Natural killer cell (primary cell): ENCODE measurements around the gene HTRA3. TPM values are rescaled to one million over a fixed set of nuclear protein-coding genes. Genes with fewer than 3 reads are reported as not detected.

Experiments used
- ATAC-seq, 3 donors: fragments of 150-1000 bp in 2 of 3; fragments of 200-7000 bp in 1 of 3; cut with Tn5 transposase; 1 replicate in 1 of 3; 2 replicates in 2 of 3; pipeline ENCODE4 v1.10.0; 2021; ENCODE audit warnings: mild to moderate bottlenecking in 2 of 3, moderate library complexity in 2 of 3
- DNase-seq, 2 donors: peaks; one replicate each; pipeline versions ENCODE4 v3.0.0 to v3.0.0-alpha.2; 2013 to 2021; ENCODE audit warnings: mixed read lengths in 1 of 2
- H3K27ac ChIP-seq: one replicate; pipeline ENCODE4 v1.5.1; 2013; ENCODE audit warnings: mild to moderate bottlenecking, low read length
- H3K27me3 ChIP-seq: one replicate; pipeline ENCODE4 v1.6.1; 2013; ENCODE audit warnings: low read length; ENCODE audit not compliant: control insufficient read depth, insufficient read depth
- H3K36me3 ChIP-seq: one replicate; pipeline ENCODE4 v1.6.1; 2013; ENCODE audit warnings: low read length; ENCODE audit not compliant: control insufficient read depth, insufficient read depth
- H3K4me1 ChIP-seq: one replicate; pipeline ENCODE4 v1.6.1; 2013; ENCODE audit warnings: low read length; ENCODE audit not compliant: control insufficient read depth, insufficient read depth
- H3K4me3 ChIP-seq: one replicate; pipeline ENCODE4 v1.5.1; 2013; ENCODE audit warnings: low read length
- H3K9me3 ChIP-seq: one replicate; pipeline ENCODE4 v1.6.1; 2013; ENCODE audit warnings: low read length; ENCODE audit not compliant: control insufficient read depth, insufficient read depth
- H3K27ac Mint-ChIP-seq, 2 donors: one replicate each; pipeline ENCODE4 v1.8.0; 2022; ENCODE audit warnings: mild to moderate bottlenecking in 2 of 2, mixed read lengths in 2 of 2, moderate library complexity in 1 of 2
- H3K27me3 Mint-ChIP-seq, 2 donors: one replicate each; pipeline ENCODE4 v1.8.0; 2022; ENCODE audit warnings: low read depth in 2 of 2, mixed read lengths in 2 of 2
- H3K36me3 Mint-ChIP-seq: one replicate; pipeline ENCODE4 v1.8.0; 2022; ENCODE audit warnings: mixed read lengths
- H3K4me1 Mint-ChIP-seq, 2 donors: one replicate each; pipeline ENCODE4 v1.8.0; 2022; ENCODE audit warnings: mixed read lengths in 2 of 2
- H3K4me3 Mint-ChIP-seq: one replicate; pipeline ENCODE4 v1.8.0; 2022; ENCODE audit warnings: mild to moderate bottlenecking, moderate library complexity, mixed read lengths
- H3K9me3 Mint-ChIP-seq, 2 donors: one replicate each; pipeline ENCODE4 v1.8.0; 2022; ENCODE audit warnings: mixed read lengths in 2 of 2
- CTCF ChIP-seq: fragments of 200-600 bp; IDR thresholded peaks from one replicate; pipeline ENCODE4 v1.8.0; 2022; ENCODE audit warnings: antibody characterized with exemption
- WGBS: methylation state at CpG from one replicate; pipeline ENCODE4 v1.1.7; 2013; ENCODE audit warnings: missing lambda C conversion rate; ENCODE audit not compliant: insufficient coverage; 5-methylcytosine and 5-hydroxymethylcytosine counted together
- intact Hi-C: fragments of 100-400 bp; cut with micrococcal nuclease; formaldehyde crosslinking; loops from one replicate; pipeline ENCODE4 v1.14.2; 2022
- total RNA-seq, 4 donors: library from RNA; stranded (reverse); fragments of 120-200 nt in 1 of 4; gene quantifications; one replicate each; pipeline versions ENCODE4 v1.2.3 to v1.2.4, GENCODE V29; 2013 to 2022

The HTRA3 gene
- total RNA-seq, 3 donors from 2014 or later (not counting 1 experiment from before 2014, with no cell fraction given), result not detected

- TF ChIP-seq CTCF, result no peak
- DNase-seq (no peak), ATAC-seq (no peak)
Measured at GRCh38 chr4:8303485-8304281, 34.1 kb downstream of the HTRA3 start.

DNA sequence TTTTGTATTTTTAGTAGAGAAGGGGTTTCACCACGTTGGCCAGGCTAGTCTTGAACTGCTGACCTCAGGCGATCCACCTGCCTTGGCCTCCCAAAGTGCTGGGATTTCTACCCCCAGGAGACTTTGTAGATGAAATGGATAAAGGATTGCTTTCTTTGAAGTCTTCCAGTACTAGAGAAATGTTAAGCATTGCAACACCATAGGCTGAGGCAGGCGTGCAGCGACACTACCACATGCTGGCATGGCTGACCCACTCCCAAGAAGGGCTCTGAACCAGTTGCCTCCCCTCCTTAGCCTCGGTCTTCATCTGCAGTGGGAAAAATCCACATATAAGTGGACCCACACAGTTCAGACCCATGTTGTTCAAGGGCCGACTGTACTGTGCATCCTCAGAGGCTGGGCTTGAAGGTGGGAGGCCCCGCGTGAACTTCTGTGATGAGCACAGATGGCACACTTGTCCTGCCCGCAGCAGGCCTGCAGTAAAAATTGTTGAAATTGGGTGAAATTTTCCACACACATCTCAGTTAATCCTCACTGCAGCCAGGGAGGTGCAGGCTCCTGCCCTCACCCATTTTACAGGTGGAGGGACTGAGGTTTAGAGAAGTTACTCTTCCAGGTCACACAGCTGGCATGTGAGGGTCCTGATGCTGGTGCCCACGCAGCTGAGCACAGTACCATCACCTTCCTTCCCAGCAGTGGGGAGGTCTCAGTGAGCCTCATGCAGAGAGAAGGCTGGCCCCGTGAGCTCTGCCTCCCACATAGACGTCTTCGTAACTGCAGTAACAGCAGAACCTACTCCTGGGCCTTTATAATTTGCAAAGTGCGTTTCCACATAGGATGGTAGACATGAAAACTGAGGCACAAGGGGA lies 35.5 kb downstream of the HTRA3 start:
- no peak overlapping the region for H3K27ac ChIP-seq
- no peak overlapping the region for H3K4me3 ChIP-seq
- no peak for DNase-seq
- ATAC-seq, result no peak
- Mint-ChIP-seq H3K36me3 (no peaks in the 10 kb centered on the region), H3K4me1 (no peaks in the 10 kb centered on the region), H3K4me3 (no peak overlapping the region), H3K27me3 (peaks cover 6 to 11% of the 10 kb centered on the region in 2 donors), H3K9me3 (no peaks in the 10 kb centered on the region), H3K27ac (no peak overlapping the region)
- intact Hi-C loops, result no loop called here
- no peak for TF ChIP-seq CTCF
- no peaks in the 10 kb centered on the region for H3K4me1 ChIP-seq
- no peaks in the 10 kb centered on the region for H3K9me3 ChIP-seq
- WGBS, result 85% methylated on average over 13 of the region's 14 CpGs
- H3K36me3 ChIP-seq, result no peaks in the 10 kb centered on the region
- no peaks in the 10 kb centered on the region for H3K27me3 ChIP-seq

More at GRCh38 chr4:8303485-8304281, 34.1 kb downstream of the HTRA3 start:
- Mint-ChIP-seq H3K4me1 (no peaks in the 10 kb centered on the region), H3K27ac (peak overlapping the region in 1 of 2 donors; percentile 20), H3K36me3 (no peaks in the 10 kb centered on the region), H3K27me3 (peaks cover 6 to 11% of the 10 kb centered on the region in 2 donors), H3K4me3 (no peak overlapping the region), H3K9me3 (no peaks in the 10 kb centered on the region)
- H3K27ac ChIP-seq, result no peak overlapping the region
- intact Hi-C loops, result no loop called here
- no peaks in the 10 kb centered on the region for H3K9me3 ChIP-seq
- 58% methylated on average over 12 of the region's 13 CpGs for WGBS
- H3K4me1 ChIP-seq, result no peaks in the 10 kb centered on the region
- no peaks in the 10 kb centered on the region for H3K36me3 ChIP-seq
- no peak overlapping the region for H3K4me3 ChIP-seq
- H3K27me3 ChIP-seq, result no peaks in the 10 kb centered on the region

GRCh38 chr4:8305851-8306471 lies 36.4 kb downstream of the HTRA3 start:
- Histone ChIP-seq H3K4me1 (no peaks in the 10 kb centered on the region), H3K4me3 (no peak overlapping the region), H3K27me3 (no peaks in the 10 kb centered on the region), H3K36me3 (no peaks in the 10 kb centered on the region), H3K9me3 (no peaks in the 10 kb centered on the region), H3K27ac (no peak overlapping the region)
- peaks cover 6 to 9% of the 10 kb centered on the region in 2 donors for H3K27me3 Mint-ChIP-seq
- WGBS, result 94% methylated on average over 35 of the region's 35 CpGs
- no peaks in the 10 kb centered on the region for H3K9me3 Mint-ChIP-seq
- intact Hi-C loops, result no loop called here
- no peaks in the 10 kb centered on the region for H3K36me3 Mint-ChIP-seq
- no peak for TF ChIP-seq CTCF
- no peak overlapping the region for H3K4me3 Mint-ChIP-seq
- no peak overlapping the region for H3K27ac Mint-ChIP-seq
- no peaks in the 10 kb centered on the region for H3K4me1 Mint-ChIP-seq
- ATAC-seq (no peak), DNase-seq (no peak)
